ENCODE results near the gene DNM1.

Gene DNM1

GRCh38 chr9:128280084-128280622, 77.0 kb downstream of the DNM1 start:
- DNase-seq, result peak; percentile 95

GRCh38 chr9:128282500-128282899, 79.3 kb downstream of the DNM1 start:
- DNase-seq, result no peak

- DNase-seq, result no peak
Observed at GRCh38 chr9:128285033-128285784, 82.0 kb downstream of the DNM1 start.

GRCh38 chr9:128286440-128286839, 83.3 kb downstream of the DNM1 start:
- no peak for DNase-seq

- DNase-seq, result no peak
Observed at GRCh38 chr9:128288273-128289004, 85.3 kb downstream of the DNM1 start.

- no peak for DNase-seq
Observed at GRCh38 chr9:128292009-128292408, 88.8 kb downstream of the DNM1 start.

GRCh38 chr9:128293091-128293490, 89.9 kb downstream of the DNM1 start:
- no peak for DNase-seq

- DNase-seq, result no peak
Observed at GRCh38 chr9:128294142-128294541, 91.0 kb downstream of the DNM1 start.

- DNase-seq, result no peak
Observed at GRCh38 chr9:128296340-128297220, 93.4 kb downstream of the DNM1 start.

GRCh38 chr9:128297221-128297773, 94.1 kb downstream of the DNM1 start:
- DNase-seq, result no peak

- DNase-seq, result no peak
Observed at GRCh38 chr9:128298535-128299482, 95.6 kb downstream of the DNM1 start.

- DNase-seq, result no peak
Observed at GRCh38 chr9:128304136-128304970, 101.2 kb downstream of the DNM1 start.
